Left forelimb (tissue), 1 donor: ENCODE results near the gene UBE2Q1.

Source experiments
- DNase-seq: peaks from one replicate; pipeline ENCODE4 v3.0.0-alpha.2; 2018; ENCODE audit warnings: low spot score

UBE2Q1 gene

GRCh38 chr1:154577346-154578057 lies 19.0 kb upstream of the UBE2Q1 start:
- DNase-seq, result no peak

- no peak for DNase-seq
Measured at GRCh38 chr1:154575951-154576566, 17.6 kb upstream of the UBE2Q1 start.

- DNase-seq, result no peak
Measured at GRCh38 chr1:154575147-154575927, 16.9 kb upstream of the UBE2Q1 start.

- no peak for DNase-seq
Measured at GRCh38 chr1:154574716-154575115, 16.3 kb upstream of the UBE2Q1 start.

GRCh38 chr1:154573168-154573510 lies 14.7 kb upstream of the UBE2Q1 start:
- no peak for DNase-seq

GRCh38 chr1:154572468-154573167 lies 14.2 kb upstream of the UBE2Q1 start:
- no peak for DNase-seq

GRCh38 chr1:154571964-154572288 lies 13.5 kb upstream of the UBE2Q1 start:
- no peak for DNase-seq

- DNase-seq, result no peak
Measured at GRCh38 chr1:154571244-154571963, 12.9 kb upstream of the UBE2Q1 start.

GRCh38 chr1:154568157-154568815 lies 9.8 kb upstream of the UBE2Q1 start:
- DNase-seq, result no peak

- peak; percentile 81 for DNase-seq
Measured at GRCh38 chr1:154567386-154568156, 9.1 kb upstream of the UBE2Q1 start, which contains the start of gene CHRNB2. Gene CHRNB2 (plus strand): TSS chr1:154567778. CDS start chr1:154568045, 267 bp downstream.

GRCh38 chr1:154565876-154566275 lies 7.4 kb upstream of the UBE2Q1 start:
- DNase-seq, result no peak

GRCh38 chr1:154559466-154560044 lies 1.1 kb upstream of the UBE2Q1 start:
- peak; percentile 89 for DNase-seq

- DNase-seq, result peak; percentile 99
Measured at GRCh38 chr1:154558720-154559465, 431 bp upstream of the UBE2Q1 start.

- no peak for DNase-seq
Measured at GRCh38 chr1:154557248-154557938, 1.1 kb downstream of the UBE2Q1 start.

GRCh38 chr1:154556422-154556821 lies 2.0 kb downstream of the UBE2Q1 start:
- no peak for DNase-seq

- no peak for DNase-seq
Measured at GRCh38 chr1:154553056-154554030, 5.1 kb downstream of the UBE2Q1 start.

GRCh38 chr1:154552036-154552435 lies 6.4 kb downstream of the UBE2Q1 start:
- DNase-seq, result no peak

GRCh38 chr1:154551474-154551873 lies 7.0 kb downstream of the UBE2Q1 start:
- no peak for DNase-seq
